Activated T-cell treated with anti-CD3 and anti-CD28 coated beads, Interleukin-2, amount 50 U/mL, for 72 hours (primary cell): ENCODE data around the gene CAMTA1. TPM values are rescaled to one million over a fixed set of nuclear protein-coding genes. Genes with fewer than 3 reads are reported as not detected.

ENCODE experiments used
- ATAC-seq, 2 donors: fragments of 150-1000 bp; cut with Tn5 transposase; replicated peaks in 1 of 2; 2 replicates each; pipeline ENCODE4 v1.10.0; 2021; ENCODE audit warnings: moderate library complexity in 2 of 2, mild to moderate bottlenecking in 1 of 2
- DNase-seq, 2 donors: peaks; one replicate each; pipeline ENCODE4 v3.0.0; 2021 to 2022; ENCODE audit warnings: mixed read lengths in 1 of 2
- H3K27ac Mint-ChIP-seq: one replicate; pipeline ENCODE4 v1.8.0; 2022; ENCODE audit warnings: mild to moderate bottlenecking, moderate library complexity, mixed read lengths
- H3K27me3 Mint-ChIP-seq: one replicate; pipeline ENCODE4 v1.8.0; 2022; ENCODE audit warnings: low read depth, mixed read lengths
- H3K36me3 Mint-ChIP-seq, 2 donors: one replicate each; pipeline ENCODE4 v1.8.0; 2022; ENCODE audit warnings: mixed read lengths in 2 of 2, mild to moderate bottlenecking in 1 of 2; ENCODE audit not compliant: insufficient read depth in 2 of 2
- H3K4me1 Mint-ChIP-seq: one replicate; pipeline ENCODE4 v1.8.0; 2022; ENCODE audit warnings: low read depth, mixed read lengths
- H3K4me3 Mint-ChIP-seq, 2 donors: one replicate each; pipeline ENCODE4 v1.8.0; 2022; ENCODE audit warnings: mild to moderate bottlenecking in 2 of 2, mixed read lengths in 2 of 2, moderate library complexity in 2 of 2
- H3K9me3 Mint-ChIP-seq, 2 donors: one replicate each; pipeline ENCODE4 v1.8.0; 2022; ENCODE audit warnings: mixed read lengths in 2 of 2
- total RNA-seq, 2 donors: library from RNA; stranded (reverse); gene quantifications; one replicate each; pipeline ENCODE4 v1.2.3, GENCODE V29; 2022

CAMTA1 gene
- total RNA-seq, 2 donors from 2014 or later = 47.8 to 63.3 TPM

- Mint-ChIP-seq H3K36me3 (no peaks in the 10 kb centered on the region), H3K27me3 (no peaks in the 10 kb centered on the region)
- no peak for ATAC-seq
Measured at GRCh38 chr1:7196036-7196911, 411.0 kb downstream of the CAMTA1 start.

DNA sequence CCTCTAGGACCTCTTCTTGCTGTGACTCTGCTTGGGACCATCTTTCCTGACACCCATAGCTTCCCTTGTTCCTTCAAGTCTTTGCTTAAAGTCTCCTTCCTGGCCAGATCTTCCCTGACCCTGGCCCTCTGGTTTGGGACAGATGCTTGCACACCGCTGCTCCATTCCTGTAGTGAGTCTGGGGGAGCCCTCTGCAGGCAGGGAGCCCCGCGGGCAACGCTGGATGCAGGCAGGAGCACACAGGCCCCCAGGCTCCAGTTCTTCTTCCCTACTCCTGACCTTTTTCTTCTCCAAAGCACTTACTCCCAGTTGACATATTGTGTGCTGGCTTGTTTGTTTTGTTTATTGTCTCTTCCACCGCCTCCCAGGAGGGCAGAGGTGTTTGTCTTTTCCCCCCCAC, 413.4 kb downstream of the CAMTA1 start:
- ATAC-seq (no peak), DNase-seq (no peak)
- Mint-ChIP-seq H3K9me3 (no peaks in the 10 kb centered on the region), H3K27ac (no peak overlapping the region), H3K4me3 (no peak overlapping the region), H3K4me1 (no peaks in the 10 kb centered on the region), H3K27me3 (peaks cover 7% of the 10 kb centered on the region), H3K36me3 (no peaks in the 10 kb centered on the region)

More at GRCh38 chr1:7196036-7196911, 411.0 kb downstream of the CAMTA1 start:
- Mint-ChIP-seq H3K27ac (no peak overlapping the region), H3K9me3 (no peaks in the 10 kb centered on the region), H3K4me1 (no peaks in the 10 kb centered on the region), H3K4me3 (no peak overlapping the region)
- no peak for DNase-seq

- Mint-ChIP-seq H3K36me3 (no peaks in the 10 kb centered on the region), H3K4me3 (no peak overlapping the region), H3K4me1 (no peaks in the 10 kb centered on the region), H3K27ac (no peak overlapping the region), H3K27me3 (peaks cover 7% of the 10 kb centered on the region), H3K9me3 (no peaks in the 10 kb centered on the region)
- ATAC-seq (no peak), DNase-seq (no peak)
Measured at GRCh38 chr1:7199077-7199779, 414.0 kb downstream of the CAMTA1 start.

GRCh38 chr1:7207875-7208646, 422.8 kb downstream of the CAMTA1 start:
- no peaks in the 10 kb centered on the region for H3K36me3 Mint-ChIP-seq
- no peak overlapping the region for H3K27ac Mint-ChIP-seq
- ATAC-seq (peak; percentile 54 to 55), DNase-seq (peak; percentile 41 to 52)
- H3K27me3 Mint-ChIP-seq = peaks cover 44% of the 10 kb centered on the region
- no peaks in the 10 kb centered on the region for H3K4me1 Mint-ChIP-seq
- H3K4me3 Mint-ChIP-seq = no peak overlapping the region
- H3K9me3 Mint-ChIP-seq = peaks cover 0 to 2% of the 10 kb centered on the region in 2 donors

DNA sequence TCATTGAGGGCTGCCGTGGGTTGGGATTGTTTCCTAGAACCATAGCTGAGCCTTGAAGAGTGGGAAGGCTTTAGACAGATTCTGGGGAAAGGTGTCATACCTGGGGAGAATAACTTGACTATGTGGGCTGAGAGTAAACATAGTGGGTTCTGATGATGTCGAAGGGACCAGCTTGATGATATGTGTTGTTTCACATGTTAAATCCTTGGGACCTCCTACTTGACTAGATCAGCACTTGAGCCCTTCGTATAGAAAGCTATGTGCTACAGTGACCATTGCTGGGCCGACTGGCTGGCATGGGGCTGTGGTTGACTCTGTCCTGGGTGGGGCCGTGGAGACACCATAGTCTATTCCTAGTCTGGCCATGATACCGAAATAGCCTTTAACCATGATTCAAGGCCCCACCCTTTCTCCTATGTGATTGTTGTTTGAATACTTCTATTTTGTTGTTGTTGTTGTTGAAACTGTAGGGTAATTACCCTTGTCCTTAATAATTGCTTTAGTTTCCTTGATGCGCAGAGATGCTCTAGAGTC, 423.5 kb downstream of the CAMTA1 start:
- H3K36me3 Mint-ChIP-seq = no peaks in the 10 kb centered on the region
- ATAC-seq (no peak), DNase-seq (no peak)
- H3K27ac Mint-ChIP-seq = no peak overlapping the region
- H3K4me1 Mint-ChIP-seq = no peaks in the 10 kb centered on the region
- H3K27me3 Mint-ChIP-seq = peaks cover 44% of the 10 kb centered on the region
- no peak overlapping the region for H3K4me3 Mint-ChIP-seq
- peaks cover 0 to 2% of the 10 kb centered on the region in 2 donors for H3K9me3 Mint-ChIP-seq

DNA sequence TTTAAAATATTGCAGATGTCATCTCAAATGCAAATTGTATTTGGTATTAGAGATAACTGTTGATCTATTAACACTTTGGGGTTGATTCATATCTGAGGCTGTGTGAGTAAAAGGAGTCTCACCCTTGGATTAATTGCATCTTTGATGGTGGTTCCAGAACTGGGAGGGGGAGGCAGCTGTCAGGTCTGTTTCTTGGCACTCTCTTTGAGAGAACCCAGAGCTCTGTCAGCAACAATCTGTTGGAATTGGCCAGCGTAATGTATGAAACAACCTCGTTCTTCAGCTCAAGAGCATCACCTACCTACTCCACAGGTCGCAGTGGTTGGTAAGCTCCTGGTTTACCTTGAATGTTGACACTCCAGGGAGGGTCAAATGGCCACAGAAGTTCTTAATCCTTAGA, 424.1 kb downstream of the CAMTA1 start:
- H3K36me3 Mint-ChIP-seq = no peaks in the 10 kb centered on the region
- H3K4me1 Mint-ChIP-seq = no peaks in the 10 kb centered on the region
- H3K4me3 Mint-ChIP-seq = no peak overlapping the region
- DNase-seq (no peak), ATAC-seq (no peak)
- no peak overlapping the region for H3K27ac Mint-ChIP-seq
- H3K9me3 Mint-ChIP-seq = peaks cover 0 to 2% of the 10 kb centered on the region in 2 donors
- peaks cover 44% of the 10 kb centered on the region for H3K27me3 Mint-ChIP-seq

GRCh38 chr1:7218210-7218832, 433.1 kb downstream of the CAMTA1 start:
- Mint-ChIP-seq H3K9me3 (peaks cover 0 to 2% of the 10 kb centered on the region in 2 donors), H3K27me3 (peaks cover 35% of the 10 kb centered on the region), H3K4me3 (no peak overlapping the region), H3K27ac (no peak overlapping the region), H3K4me1 (no peaks in the 10 kb centered on the region), H3K36me3 (peaks cover 0 to 2% of the 10 kb centered on the region in 2 donors)
- DNase-seq (peak; percentile 4 to 37), ATAC-seq (no peak)

GRCh38 chr1:7219031-7219430, 433.8 kb downstream of the CAMTA1 start:
- Mint-ChIP-seq H3K27me3 (peaks cover 35% of the 10 kb centered on the region), H3K27ac (no peak overlapping the region), H3K9me3 (peaks cover 0 to 2% of the 10 kb centered on the region in 2 donors), H3K36me3 (peaks cover 0 to 2% of the 10 kb centered on the region in 2 donors), H3K4me1 (no peaks in the 10 kb centered on the region), H3K4me3 (no peak overlapping the region)
- no peak for ATAC-seq
- DNase-seq = no peak

DNA sequence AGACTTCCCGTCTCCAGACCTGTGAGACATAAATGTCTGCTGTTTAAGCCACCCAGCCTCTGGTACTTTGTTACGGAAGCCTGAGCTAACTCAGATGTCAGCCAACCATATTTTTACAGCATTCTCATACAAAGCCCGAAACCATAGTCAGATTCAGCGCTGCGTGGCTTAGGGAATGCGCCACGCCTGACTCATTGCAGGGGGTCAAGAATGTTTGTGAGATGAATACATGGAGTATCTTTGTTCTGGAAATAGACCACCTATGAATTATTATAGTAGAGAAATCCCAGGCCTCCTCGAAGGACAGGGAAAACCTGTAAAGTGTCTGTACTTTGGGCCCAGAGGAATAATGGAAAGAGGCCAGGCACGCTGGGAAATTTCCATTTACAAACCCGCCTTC, 434.8 kb downstream of the CAMTA1 start:
- no peaks in the 10 kb centered on the region for H3K4me1 Mint-ChIP-seq
- no peaks in the 10 kb centered on the region for H3K36me3 Mint-ChIP-seq
- H3K27me3 Mint-ChIP-seq = peaks cover 29% of the 10 kb centered on the region
- H3K9me3 Mint-ChIP-seq = no peaks in the 10 kb centered on the region
- DNase-seq (no peak), ATAC-seq (no peak)
- H3K4me3 Mint-ChIP-seq = no peak overlapping the region
- no peak overlapping the region for H3K27ac Mint-ChIP-seq

GRCh38 chr1:7220712-7221252, 435.5 kb downstream of the CAMTA1 start:
- Mint-ChIP-seq H3K4me3 (no peak overlapping the region), H3K27ac (no peak overlapping the region), H3K27me3 (peaks cover 27% of the 10 kb centered on the region), H3K9me3 (no peaks in the 10 kb centered on the region), H3K4me1 (no peaks in the 10 kb centered on the region), H3K36me3 (no peaks in the 10 kb centered on the region)
- DNase-seq = no peak
- no peak for ATAC-seq

GRCh38 chr1:7221826-7222694, 436.8 kb downstream of the CAMTA1 start:
- DNase-seq = no peak
- ATAC-seq = no peak
- H3K4me1 Mint-ChIP-seq = no peaks in the 10 kb centered on the region
- H3K9me3 Mint-ChIP-seq = no peaks in the 10 kb centered on the region
- no peak overlapping the region for H3K4me3 Mint-ChIP-seq
- no peaks in the 10 kb centered on the region for H3K36me3 Mint-ChIP-seq
- H3K27ac Mint-ChIP-seq = no peak overlapping the region
- peaks cover 15% of the 10 kb centered on the region for H3K27me3 Mint-ChIP-seq

DNA sequence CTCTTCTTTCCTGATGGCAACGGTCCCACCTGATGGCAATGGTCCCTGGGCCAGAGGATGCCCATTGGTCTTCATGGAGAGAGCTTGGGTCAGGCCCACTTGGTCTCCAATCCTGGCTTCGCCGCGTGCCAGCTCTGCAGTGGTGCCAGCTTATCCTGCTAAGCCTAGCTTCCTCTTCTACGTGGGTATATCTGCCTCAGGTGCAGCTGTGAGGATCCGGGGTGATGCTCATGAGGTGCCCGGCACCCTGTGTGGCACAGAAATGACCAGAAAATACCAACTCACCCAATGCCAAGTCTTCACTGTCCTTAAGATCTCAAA, 437.4 kb downstream of the CAMTA1 start:
- ATAC-seq (no peak), DNase-seq (no peak)
- no peak overlapping the region for H3K27ac Mint-ChIP-seq
- no peaks in the 10 kb centered on the region for H3K9me3 Mint-ChIP-seq
- no peak overlapping the region for H3K4me3 Mint-ChIP-seq
- no peaks in the 10 kb centered on the region for H3K36me3 Mint-ChIP-seq
- no peaks in the 10 kb centered on the region for H3K4me1 Mint-ChIP-seq
- H3K27me3 Mint-ChIP-seq = peaks cover 12% of the 10 kb centered on the region
